ENCODE results near the gene MYO15A.

The MYO15A gene

DNA sequence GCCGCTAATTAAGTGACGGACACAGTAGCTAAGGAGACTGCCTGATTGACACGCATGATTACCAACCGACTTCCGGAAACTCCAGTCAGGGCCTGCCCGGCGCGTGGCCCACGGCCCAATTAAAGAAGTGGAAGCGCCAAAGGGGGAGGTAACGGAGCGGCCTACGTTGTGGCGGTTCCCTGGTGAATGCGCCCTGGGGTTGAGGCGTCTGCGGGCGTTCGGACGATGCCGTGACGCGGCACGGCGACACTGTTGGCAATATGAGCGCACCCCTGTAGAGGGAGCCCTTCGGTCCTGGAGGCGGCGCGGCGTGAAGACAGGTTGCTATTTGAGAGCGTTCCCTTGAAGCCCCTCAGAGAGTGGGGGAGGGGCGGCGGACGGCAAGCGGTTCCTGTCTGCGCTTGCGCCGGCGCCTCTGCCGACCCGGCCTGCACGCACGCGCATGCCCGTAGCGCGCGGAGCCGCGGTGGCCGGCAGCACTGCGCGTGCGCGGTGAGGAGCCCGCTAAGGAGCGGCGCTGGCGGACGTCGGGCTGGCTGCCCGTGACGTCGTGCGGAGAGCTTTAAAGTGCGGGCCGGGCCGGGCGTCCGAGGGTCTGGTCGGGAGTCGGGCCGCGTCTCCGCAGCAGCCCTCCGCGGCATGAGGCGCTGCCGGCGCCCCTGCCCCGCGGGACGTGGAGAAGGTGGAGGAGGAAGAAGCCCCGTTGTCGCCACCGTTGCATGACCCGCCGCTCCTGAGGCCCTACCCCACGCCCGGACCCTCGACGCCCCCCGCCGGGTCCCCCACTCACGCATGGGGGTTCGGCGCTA lies 75.0 kb downstream of the MYO15A start, which contains the start of gene ALKBH5:
TSS of gene ALKBH5 (plus strand) at position 495 of the 809 bp plus-strand sequence. CDS start 416 bp downstream, outside the sequence.
- in situ Hi-C loops (cut with MboI; ENCODE audit: low sequenced_read_pairs, unreplicated experiment) = no loop called here
- DNase-seq (ENCODE audit: low spot score) = peak; percentile 99
- TF ChIP-seq CTCF (IDR thresholded peaks at IDR 0.05; ENCODE audit: borderline replicate concordance, control extremely low read depth, extremely low read depth, insufficient read depth, missing control alignments) = peak; percentile 11

DNA sequence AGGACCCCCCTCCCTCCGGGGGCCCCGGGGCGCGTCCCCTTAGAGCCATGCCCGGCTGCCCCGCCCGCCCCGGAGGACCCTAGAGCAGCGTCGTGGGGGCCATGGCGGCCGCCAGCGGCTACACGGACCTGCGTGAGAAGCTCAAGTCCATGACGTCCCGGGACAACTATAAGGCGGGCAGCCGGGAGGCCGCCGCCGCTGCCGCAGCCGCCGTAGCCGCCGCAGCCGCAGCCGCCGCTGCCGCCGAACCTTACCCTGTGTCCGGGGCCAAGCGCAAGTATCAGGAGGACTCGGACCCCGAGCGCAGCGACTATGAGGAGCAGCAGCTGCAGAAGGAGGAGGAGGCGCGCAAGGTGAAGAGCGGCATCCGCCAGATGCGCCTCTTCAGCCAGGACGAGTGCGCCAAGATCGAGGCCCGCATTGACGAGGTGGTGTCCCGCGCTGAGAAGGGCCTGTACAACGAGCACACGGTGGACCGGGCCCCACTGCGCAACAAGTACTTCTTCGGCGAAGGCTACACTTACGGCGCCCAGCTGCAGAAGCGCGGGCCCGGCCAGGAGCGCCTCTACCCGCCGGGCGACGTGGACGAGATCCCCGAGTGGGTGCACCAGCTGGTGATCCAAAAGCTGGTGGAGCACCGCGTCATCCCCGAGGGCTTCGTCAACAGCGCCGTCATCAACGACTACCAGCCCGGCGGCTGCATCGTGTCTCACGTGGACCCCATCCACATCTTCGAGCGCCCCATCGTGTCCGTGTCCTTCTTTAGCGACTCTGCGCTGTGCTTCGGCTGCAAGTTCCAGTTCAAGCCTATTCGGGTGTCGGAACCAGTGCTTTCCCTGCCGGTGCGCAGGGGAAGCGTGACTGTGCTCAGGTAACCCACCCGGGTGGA lies 75.8 kb downstream of the MYO15A start:
- DNase-seq (ENCODE audit: low spot score) = peak; percentile 69
- in situ Hi-C loops (cut with MboI; ENCODE audit: low sequenced_read_pairs, unreplicated experiment) = no loop called here
- no peak for TF ChIP-seq CTCF (IDR thresholded peaks at IDR 0.05; ENCODE audit: borderline replicate concordance, control extremely low read depth, extremely low read depth, insufficient read depth, missing control alignments)

- DNase-seq (ENCODE audit: low spot score) = no peak
- in situ Hi-C loops (cut with MboI; ENCODE audit: low sequenced_read_pairs, unreplicated experiment) = no loop called here
These were observed 76.8 kb downstream of the MYO15A start for GRCh38 chr17:18185391-18185790.

DNA sequence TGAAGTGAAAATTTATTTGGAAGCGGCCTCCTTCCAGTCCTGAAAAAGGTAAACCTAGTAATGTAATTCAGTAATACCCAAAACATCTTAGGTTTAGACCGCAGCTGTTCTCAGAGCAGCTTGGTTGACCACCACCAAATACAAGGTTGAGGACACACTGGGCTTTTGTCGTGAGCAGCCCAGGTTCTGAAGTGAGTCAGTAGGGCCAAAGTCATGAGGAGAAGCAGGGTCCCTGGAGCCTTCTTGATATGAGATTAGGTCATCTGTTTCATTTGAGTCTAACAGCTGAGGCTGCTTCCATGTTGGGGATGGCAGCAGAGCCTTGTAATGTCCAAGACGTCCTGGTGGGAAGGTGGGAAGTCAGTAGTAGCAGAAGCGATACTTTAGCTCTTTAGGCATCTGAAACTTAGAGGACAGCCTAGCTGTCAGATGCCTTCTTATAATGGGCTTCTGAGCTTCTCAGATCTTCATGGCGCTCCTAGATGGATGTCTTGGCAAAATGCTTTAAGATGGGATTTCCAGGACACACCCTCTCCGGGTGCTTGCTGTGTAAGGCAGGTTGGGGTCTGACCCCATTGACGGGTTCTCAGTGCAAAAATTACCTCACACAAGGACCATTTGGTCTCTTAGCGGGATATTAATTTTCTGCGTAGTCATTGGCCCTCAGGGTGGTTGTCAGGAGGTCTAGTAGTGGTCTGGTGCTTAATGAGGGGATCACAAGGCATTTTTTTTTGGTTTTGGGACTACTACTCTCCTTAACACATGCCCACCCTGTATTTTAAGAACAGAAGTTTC lies 77.5 kb downstream of the MYO15A start:
- DNase-seq (ENCODE audit: low spot score) = no peak
- no peak for TF ChIP-seq CTCF (IDR thresholded peaks at IDR 0.05; ENCODE audit: borderline replicate concordance, control extremely low read depth, extremely low read depth, insufficient read depth, missing control alignments)
- in situ Hi-C loops (cut with MboI; ENCODE audit: low sequenced_read_pairs, unreplicated experiment) = no loop called here

More at GRCh38 chr17:18185391-18185790, 76.8 kb downstream of the MYO15A start:
- no peak for TF ChIP-seq CTCF (IDR thresholded peaks at IDR 0.05; ENCODE audit: borderline replicate concordance, control extremely low read depth, extremely low read depth, insufficient read depth, missing control alignments)

DNA sequence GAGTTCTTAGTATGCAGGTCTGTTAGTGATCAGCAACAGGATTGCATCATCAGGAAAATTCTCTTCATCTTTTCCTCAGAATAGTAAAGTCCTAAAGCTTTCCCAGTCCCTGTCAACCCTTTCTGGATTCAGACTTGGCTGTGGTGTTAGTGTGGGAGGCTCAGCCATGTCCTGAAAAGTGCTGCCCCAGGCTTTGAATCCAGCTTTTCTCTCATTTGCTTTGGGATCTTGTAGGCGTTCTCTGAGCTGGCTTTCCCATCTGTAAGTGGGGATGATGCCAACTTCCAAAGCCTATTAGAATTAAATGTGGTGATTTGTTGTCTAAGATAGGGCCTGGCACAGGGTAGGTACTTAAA lies 78.0 kb downstream of the MYO15A start:
- no peak for DNase-seq (ENCODE audit: low spot score)
- in situ Hi-C loops (cut with MboI; ENCODE audit: low sequenced_read_pairs, unreplicated experiment) = no loop called here

More for the DNA sequence above, 78.0 kb downstream of the MYO15A start:
- no peak for TF ChIP-seq CTCF (IDR thresholded peaks at IDR 0.05; ENCODE audit: borderline replicate concordance, control extremely low read depth, extremely low read depth, insufficient read depth, missing control alignments)
